Breast epithelium (tissue), 3 donors: ENCODE results near the gene CETP.

Source experiments
- POLR2A ChIP-seq: fragments of 450-650 bp; IDR thresholded peaks from one replicate; pipeline ENCODE4 v1.6.1; 2016; ENCODE audit warnings: antibody characterized with exemption, mild to moderate bottlenecking, moderate library complexity
- POLR2AphosphoS5 ChIP-seq, 3 donors: sonication (generic); formaldehyde crosslinking; IDR thresholded peaks; one replicate each; pipeline ENCODE4 v1.6.1; 2017; ENCODE audit warnings: antibody characterized with exemption in 3 of 3
- TF ChIP-seq, protein P1 (sequence below), 3 donors: fragments of 450-650 bp; IDR thresholded peaks; one replicate each; pipeline ENCODE4 v1.5.1; 2016 to 2017; ENCODE audit warnings: antibody characterized with exemption in 3 of 3, mild to moderate bottlenecking in 3 of 3, moderate library complexity in 3 of 3

DNA sequence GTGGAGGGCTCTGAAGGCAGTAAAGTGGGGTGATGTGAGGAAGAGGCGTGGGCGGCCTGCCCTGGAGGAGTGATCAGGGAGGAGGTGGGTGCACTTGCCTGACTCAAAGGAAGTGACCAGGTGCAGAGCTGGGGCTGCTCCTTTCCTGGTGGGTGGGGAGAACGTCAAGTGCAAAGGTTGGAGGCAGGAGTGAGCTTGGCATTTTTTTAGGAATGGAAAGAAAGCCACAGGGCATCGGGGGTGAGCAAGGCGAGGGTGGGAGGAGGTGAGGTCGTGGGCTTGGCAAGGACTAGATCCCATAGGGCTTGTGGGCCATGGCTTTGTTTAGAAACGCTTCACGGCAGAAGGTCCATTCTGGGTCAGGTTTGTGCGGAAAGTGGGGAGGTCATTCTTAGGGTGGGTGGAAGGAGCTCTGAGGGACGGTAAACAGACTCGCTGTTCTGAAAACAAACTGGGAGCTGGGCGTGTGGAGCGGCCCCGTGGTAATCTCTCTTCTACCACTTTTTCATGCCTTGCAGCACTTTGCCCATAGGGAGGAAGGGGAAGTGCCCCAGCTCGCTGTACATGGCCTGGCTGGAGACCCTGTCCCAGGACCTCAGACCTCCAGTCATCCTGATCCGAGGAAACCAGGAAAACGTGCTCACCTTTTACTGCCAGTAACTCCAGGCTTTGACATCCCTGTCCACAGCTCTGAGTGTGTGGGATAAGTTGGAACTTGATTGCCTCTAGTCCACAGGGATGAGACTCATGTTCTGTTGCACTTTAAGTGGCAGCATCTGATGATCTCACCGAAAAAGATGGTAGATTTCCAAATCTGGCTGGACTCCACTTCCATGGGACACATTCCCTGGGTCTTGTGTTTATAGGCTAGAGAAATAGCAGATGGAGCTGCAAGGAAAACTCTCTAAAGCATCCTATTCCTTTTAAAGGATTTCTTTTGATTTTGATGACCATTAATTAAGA, 48.7 kb upstream of the CETP start:
- TF ChIP-seq, protein P1, sequence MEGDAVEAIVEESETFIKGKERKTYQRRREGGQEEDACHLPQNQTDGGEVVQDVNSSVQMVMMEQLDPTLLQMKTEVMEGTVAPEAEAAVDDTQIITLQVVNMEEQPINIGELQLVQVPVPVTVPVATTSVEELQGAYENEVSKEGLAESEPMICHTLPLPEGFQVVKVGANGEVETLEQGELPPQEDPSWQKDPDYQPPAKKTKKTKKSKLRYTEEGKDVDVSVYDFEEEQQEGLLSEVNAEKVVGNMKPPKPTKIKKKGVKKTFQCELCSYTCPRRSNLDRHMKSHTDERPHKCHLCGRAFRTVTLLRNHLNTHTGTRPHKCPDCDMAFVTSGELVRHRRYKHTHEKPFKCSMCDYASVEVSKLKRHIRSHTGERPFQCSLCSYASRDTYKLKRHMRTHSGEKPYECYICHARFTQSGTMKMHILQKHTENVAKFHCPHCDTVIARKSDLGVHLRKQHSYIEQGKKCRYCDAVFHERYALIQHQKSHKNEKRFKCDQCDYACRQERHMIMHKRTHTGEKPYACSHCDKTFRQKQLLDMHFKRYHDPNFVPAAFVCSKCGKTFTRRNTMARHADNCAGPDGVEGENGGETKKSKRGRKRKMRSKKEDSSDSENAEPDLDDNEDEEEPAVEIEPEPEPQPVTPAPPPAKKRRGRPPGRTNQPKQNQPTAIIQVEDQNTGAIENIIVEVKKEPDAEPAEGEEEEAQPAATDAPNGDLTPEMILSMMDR (IDR thresholded peaks at IDR 0.05), result no peak
- TF ChIP-seq POLR2A, result no peak
- TF ChIP-seq POLR2AphosphoS5 (IDR thresholded peaks at IDR 0.05), result no peak
